ENCODE measurements around the gene ERBB2.
A peak's percentile ranks its signal among the peaks of the same experiment; 100 is the strongest.

Gene ERBB2

DNA sequence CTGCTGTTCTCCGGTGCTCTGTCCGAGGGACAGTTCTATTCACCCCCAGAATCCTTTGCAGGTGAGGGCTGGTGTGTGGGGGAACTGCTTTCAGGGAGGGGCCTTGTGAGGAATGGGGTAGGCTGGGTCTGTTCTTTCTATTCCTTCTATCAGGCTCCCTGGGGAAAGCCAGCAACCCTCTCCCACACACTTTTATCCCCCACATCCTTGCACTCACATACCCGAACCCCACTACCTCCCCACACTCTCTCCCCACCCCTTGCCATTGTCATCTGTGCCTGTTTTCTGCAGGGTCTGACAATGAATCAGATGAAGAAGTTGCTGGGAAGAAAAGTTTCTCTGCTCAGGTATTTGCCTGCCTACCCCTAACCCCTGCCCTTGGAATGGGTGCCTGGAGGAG, 41.1 kb upstream of the ERBB2 start:
- no peak for DNase-seq (ENCODE audit: low spot score)
- Histone ChIP-seq H4K91ac (ENCODE audit: low read depth, low read length, poor library complexity) (no peak overlapping the region), H2BK15ac (ENCODE audit: low read length) (no peak overlapping the region), H3K27me3 (ENCODE audit: control insufficient read depth in 3 of 3, insufficient read depth in 3 of 3, low read depth in 1 of 3, low read length in 3 of 3) (no peaks in the 10 kb centered on the region), H3K9me3 (replicated peaks in 1 of 2; ENCODE audit: control insufficient read depth in 2 of 2, insufficient read depth in 1 of 2, low read depth in 1 of 2, low read length in 2 of 2) (no peaks in the 10 kb centered on the region), H4K8ac (ENCODE audit: low read depth, low read length) (no peak overlapping the region), H3K79me1 (ENCODE audit: low read depth, low read length) (peaks cover 13% of the 10 kb centered on the region), H2AFZ (ENCODE audit: low read length) (no peak overlapping the region), H3K18ac (ENCODE audit: low read length) (no peak overlapping the region), H3K9ac (ENCODE audit: low read depth, low read length, poor library complexity) (no peak overlapping the region), H3K4me1 (ENCODE audit: control insufficient read depth in 2 of 2, insufficient read depth in 1 of 2, low read depth in 1 of 2, low read length in 2 of 2) (peaks cover 3 to 20% of the 10 kb centered on the region in 2 donors), H3K14ac (ENCODE audit: low read length) (no peak overlapping the region), H3K23ac (ENCODE audit: low read depth, low read length, poor library complexity) (no peak overlapping the region), H2BK120ac (ENCODE audit: low read depth, low read length) (no peak overlapping the region), H3K4me2 (ENCODE audit: insufficient read depth, low read length, poor library complexity, severe bottlenecking) (no peak overlapping the region), H3K4ac (ENCODE audit: low read length) (no peak overlapping the region), H3K27ac (replicated peaks; ENCODE audit: low read length) (no peak overlapping the region), H2BK5ac (ENCODE audit: low read length) (no peak overlapping the region), H2BK12ac (ENCODE audit: low read length) (no peak overlapping the region), H3K36me3 (replicated peaks in 1 of 2; ENCODE audit: control insufficient read depth in 2 of 2, insufficient read depth in 2 of 2, low read length in 2 of 2) (peaks cover 37 to 76% of the 10 kb centered on the region in 2 donors), H3K4me3 (ENCODE audit: low read length in 2 of 2) (no peak overlapping the region), H2AK5ac (ENCODE audit: low read depth, low read length) (no peak overlapping the region)
- 88% methylated on average over 1 of the region's 3 CpGs; no CpG with 5 or more reads in 1 of the 2 donors for WGBS, 2 donors (ENCODE audit: extremely low coverage in 2 of 2, insufficient read length in 2 of 2, insufficient replicate concordance in 1 of 2)

GRCh38 chr17:39659279-39660010, 40.4 kb upstream of the ERBB2 start:
- Histone ChIP-seq H2BK5ac (ENCODE audit: low read length) (no peak overlapping the region), H2BK120ac (ENCODE audit: low read depth, low read length) (no peak overlapping the region), H2AFZ (ENCODE audit: low read length) (no peak overlapping the region), H3K18ac (ENCODE audit: low read length) (no peak overlapping the region), H3K27me3 (ENCODE audit: control insufficient read depth in 3 of 3, insufficient read depth in 3 of 3, low read depth in 1 of 3, low read length in 3 of 3) (no peaks in the 10 kb centered on the region), H3K4ac (ENCODE audit: low read length) (no peak overlapping the region), H3K4me1 (ENCODE audit: control insufficient read depth in 2 of 2, insufficient read depth in 1 of 2, low read depth in 1 of 2, low read length in 2 of 2) (peaks cover 0 to 21% of the 10 kb centered on the region in 2 donors), H3K4me2 (ENCODE audit: insufficient read depth, low read length, poor library complexity, severe bottlenecking) (no peak overlapping the region), H3K9me3 (replicated peaks in 1 of 2; ENCODE audit: control insufficient read depth in 2 of 2, insufficient read depth in 1 of 2, low read depth in 1 of 2, low read length in 2 of 2) (no peaks in the 10 kb centered on the region), H2BK12ac (ENCODE audit: low read length) (no peak overlapping the region), H4K8ac (ENCODE audit: low read depth, low read length) (no peak overlapping the region), H3K79me1 (ENCODE audit: low read depth, low read length) (peaks cover 11% of the 10 kb centered on the region), H3K23ac (ENCODE audit: low read depth, low read length, poor library complexity) (no peak overlapping the region), H2AK5ac (ENCODE audit: low read depth, low read length) (no peak overlapping the region), H3K4me3 (ENCODE audit: low read length in 2 of 2) (no peak overlapping the region), H3K36me3 (replicated peaks in 1 of 2; ENCODE audit: control insufficient read depth in 2 of 2, insufficient read depth in 2 of 2, low read length in 2 of 2) (peaks cover 37 to 72% of the 10 kb centered on the region in 2 donors), H3K14ac (ENCODE audit: low read length) (no peak overlapping the region), H4K91ac (ENCODE audit: low read depth, low read length, poor library complexity) (no peak overlapping the region), H2BK15ac (ENCODE audit: low read length) (no peak overlapping the region), H3K27ac (replicated peaks; ENCODE audit: low read length) (no peak overlapping the region), H3K9ac (ENCODE audit: low read depth, low read length, poor library complexity) (no peak overlapping the region)
- no CpG with 5 or more reads among the region's 15 CpGs for WGBS, 2 donors (ENCODE audit: extremely low coverage in 2 of 2, insufficient read length in 2 of 2, insufficient replicate concordance in 1 of 2)
- DNase-seq (ENCODE audit: low spot score): no peak

DNA sequence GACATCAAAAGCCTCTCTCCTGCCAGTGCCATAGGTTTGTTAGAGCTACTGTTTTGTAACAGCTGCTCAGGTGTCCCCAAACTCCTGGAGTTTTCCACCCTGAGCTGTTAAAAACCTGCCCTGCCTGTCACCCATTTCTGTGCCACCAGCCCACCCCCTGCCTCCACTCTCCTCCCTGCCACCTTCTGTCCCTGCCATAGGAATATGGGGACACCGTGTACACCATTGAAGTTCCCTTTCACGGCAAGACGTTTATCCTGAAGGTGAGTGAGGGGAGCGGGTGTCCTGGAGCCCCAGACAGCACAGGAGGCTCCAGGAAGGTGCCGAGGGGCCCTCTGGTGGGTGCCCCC, 39.9 kb upstream of the ERBB2 start:
- Histone ChIP-seq H3K36me3 (replicated peaks in 1 of 2; ENCODE audit: control insufficient read depth in 2 of 2, insufficient read depth in 2 of 2, low read length in 2 of 2) (peaks cover 37 to 67% of the 10 kb centered on the region in 2 donors), H3K79me1 (ENCODE audit: low read depth, low read length) (peaks cover 11% of the 10 kb centered on the region)

DNA sequence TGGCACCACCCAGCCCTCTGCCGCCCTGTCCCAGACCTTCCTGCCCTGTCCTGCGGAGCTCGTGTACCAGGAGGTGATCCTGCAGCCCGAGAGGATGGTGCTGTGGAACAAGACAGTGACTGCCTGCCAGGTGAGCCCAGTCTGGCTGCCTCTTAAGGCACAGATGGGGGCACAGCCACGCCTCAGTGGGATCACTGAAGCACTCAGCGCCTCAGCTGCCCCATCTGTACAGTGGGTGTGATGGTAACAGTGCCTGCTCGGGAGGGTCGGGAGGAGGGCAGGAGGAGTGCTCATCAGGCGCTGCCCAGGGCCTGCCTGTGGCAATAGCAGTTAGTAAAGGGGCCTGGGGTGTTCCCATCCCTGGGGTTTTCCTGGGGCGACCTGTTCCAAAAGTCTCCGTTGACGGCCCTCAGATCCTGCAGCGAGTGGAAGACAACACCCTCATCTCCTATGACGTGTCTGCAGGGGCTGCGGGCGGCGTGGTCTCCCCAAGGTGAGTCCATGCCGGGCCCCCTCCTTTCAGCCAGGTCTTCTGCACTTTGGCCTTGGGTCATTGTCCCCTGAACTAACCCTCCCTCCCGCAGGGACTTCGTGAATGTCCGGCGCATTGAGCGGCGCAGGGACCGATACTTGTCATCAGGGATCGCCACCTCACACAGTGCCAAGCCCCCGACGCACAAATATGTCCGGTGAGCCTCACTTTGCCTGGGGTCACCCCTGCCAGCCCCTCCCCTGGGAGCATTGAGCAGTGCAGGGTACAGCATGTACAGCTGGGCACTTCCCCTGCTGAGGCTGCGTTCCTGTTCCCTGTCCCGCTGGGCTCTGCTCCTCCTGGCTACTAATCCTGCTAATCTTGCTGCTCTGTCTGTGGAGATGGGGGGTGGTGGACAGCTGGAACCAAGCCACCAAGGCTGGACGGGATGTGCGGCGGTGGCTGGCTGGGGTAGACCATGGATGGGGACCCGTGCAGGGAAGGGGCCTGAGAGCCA, 39.2 kb upstream of the ERBB2 start:
- Histone ChIP-seq H3K4me2 (ENCODE audit: insufficient read depth, low read length, poor library complexity, severe bottlenecking) (no peak overlapping the region), H4K91ac (ENCODE audit: low read depth, low read length, poor library complexity) (no peak overlapping the region), H3K14ac (ENCODE audit: low read length) (no peak overlapping the region), H3K27me3 (ENCODE audit: control insufficient read depth in 3 of 3, insufficient read depth in 3 of 3, low read depth in 1 of 3, low read length in 3 of 3) (peaks cover 0 to under 1% (median 0%) of the 10 kb centered on the region in 3 experiments), H2BK120ac (ENCODE audit: low read depth, low read length) (no peak overlapping the region), H2AK5ac (ENCODE audit: low read depth, low read length) (no peak overlapping the region), H3K27ac (replicated peaks; ENCODE audit: low read length) (no peak overlapping the region), H4K8ac (ENCODE audit: low read depth, low read length) (no peak overlapping the region), H3K79me1 (ENCODE audit: low read depth, low read length) (peaks cover 11% of the 10 kb centered on the region), H2BK15ac (ENCODE audit: low read length) (peak overlapping the region; percentile 24), H2BK12ac (ENCODE audit: low read length) (peak overlapping the region; percentile 16), H3K9me3 (replicated peaks in 1 of 2; ENCODE audit: control insufficient read depth in 2 of 2, insufficient read depth in 1 of 2, low read depth in 1 of 2, low read length in 2 of 2) (no peaks in the 10 kb centered on the region), H3K9ac (ENCODE audit: low read depth, low read length, poor library complexity) (peak overlapping the region; percentile 70), H3K23ac (ENCODE audit: low read depth, low read length, poor library complexity) (peak overlapping the region; percentile 34), H3K4ac (ENCODE audit: low read length) (no peak overlapping the region), H3K18ac (ENCODE audit: low read length) (peak overlapping the region; percentile 35), H2BK5ac (ENCODE audit: low read length) (peak overlapping the region; percentile 5), H3K36me3 (replicated peaks in 1 of 2; ENCODE audit: control insufficient read depth in 2 of 2, insufficient read depth in 2 of 2, low read length in 2 of 2) (peaks cover 37 to 62% of the 10 kb centered on the region in 2 donors), H3K4me3 (ENCODE audit: low read length in 2 of 2) (no peak overlapping the region), H2AFZ (ENCODE audit: low read length) (no peak overlapping the region), H3K4me1 (ENCODE audit: control insufficient read depth in 2 of 2, insufficient read depth in 1 of 2, low read depth in 1 of 2, low read length in 2 of 2) (peaks cover 0 to 17% of the 10 kb centered on the region in 2 donors)
- no peak for DNase-seq (ENCODE audit: low spot score)
- WGBS, 2 donors (ENCODE audit: extremely low coverage in 2 of 2, insufficient read length in 2 of 2, insufficient replicate concordance in 1 of 2): no CpG with 5 or more reads among the region's 35 CpGs

More for the DNA sequence above, 39.9 kb upstream of the ERBB2 start:
- Histone ChIP-seq H3K23ac (ENCODE audit: low read depth, low read length, poor library complexity) (peak overlapping the region; percentile 34), H2BK12ac (ENCODE audit: low read length) (no peak overlapping the region), H4K91ac (ENCODE audit: low read depth, low read length, poor library complexity) (no peak overlapping the region), H2BK120ac (ENCODE audit: low read depth, low read length) (no peak overlapping the region), H3K27ac (replicated peaks; ENCODE audit: low read length) (no peak overlapping the region), H3K9ac (ENCODE audit: low read depth, low read length, poor library complexity) (peak overlapping the region; percentile 70), H3K4me2 (ENCODE audit: insufficient read depth, low read length, poor library complexity, severe bottlenecking) (no peak overlapping the region), H2BK5ac (ENCODE audit: low read length) (no peak overlapping the region), H3K27me3 (ENCODE audit: control insufficient read depth in 3 of 3, insufficient read depth in 3 of 3, low read depth in 1 of 3, low read length in 3 of 3) (no peaks in the 10 kb centered on the region), H3K4ac (ENCODE audit: low read length) (no peak overlapping the region), H3K4me3 (ENCODE audit: low read length in 2 of 2) (no peak overlapping the region), H2BK15ac (ENCODE audit: low read length) (no peak overlapping the region), H3K4me1 (ENCODE audit: control insufficient read depth in 2 of 2, insufficient read depth in 1 of 2, low read depth in 1 of 2, low read length in 2 of 2) (peaks cover 0 to 17% of the 10 kb centered on the region in 2 donors), H3K18ac (ENCODE audit: low read length) (no peak overlapping the region), H2AFZ (ENCODE audit: low read length) (no peak overlapping the region), H2AK5ac (ENCODE audit: low read depth, low read length) (no peak overlapping the region), H3K14ac (ENCODE audit: low read length) (no peak overlapping the region), H4K8ac (ENCODE audit: low read depth, low read length) (no peak overlapping the region), H3K9me3 (replicated peaks in 1 of 2; ENCODE audit: control insufficient read depth in 2 of 2, insufficient read depth in 1 of 2, low read depth in 1 of 2, low read length in 2 of 2) (no peaks in the 10 kb centered on the region)
- no CpG with 5 or more reads among the region's 5 CpGs for WGBS, 2 donors (ENCODE audit: extremely low coverage in 2 of 2, insufficient read length in 2 of 2, insufficient replicate concordance in 1 of 2)
- no peak for DNase-seq (ENCODE audit: low spot score)

Data from neuronal stem cell (in vitro differentiated cells).